ENCODE data around the gene RAB6B. TPM values are rescaled to one million over a fixed set of nuclear protein-coding genes. Genes with fewer than 3 reads are reported as not detected.

Gene RAB6B
- total and polyA plus RNA-seq, 4 experiments from 2014 or later: 0.34 to 1.8 (median 0.46) TPM

DNA sequence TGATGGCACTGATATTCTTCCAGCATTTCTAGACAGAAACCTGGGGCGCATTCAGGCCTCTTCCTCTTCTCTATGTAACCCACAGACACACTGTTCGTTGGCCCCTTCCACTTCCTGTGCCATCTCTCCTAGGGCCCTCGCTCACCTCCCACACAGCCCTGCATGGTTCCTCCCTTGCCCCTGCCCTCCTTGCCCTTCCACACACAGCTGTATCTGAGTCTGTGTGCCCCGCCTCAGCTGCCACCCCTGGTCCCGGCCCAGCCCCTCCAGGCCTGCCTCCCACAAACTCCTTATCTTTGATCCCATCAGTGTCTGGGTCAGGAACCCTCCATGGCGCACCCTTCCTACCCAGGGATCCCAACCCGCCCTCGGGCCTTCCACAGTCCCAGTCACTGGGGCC is 37.9 kb downstream of the RAB6B start:
- H3K4me3 Mint-ChIP-seq: no peak overlapping the region
- H3K36me3 Mint-ChIP-seq: no peaks in the 10 kb centered on the region
- Histone ChIP-seq H3K4me1 (ENCODE audit: insufficient read depth, low read length) (no peaks in the 10 kb centered on the region), H3K9me3 (ENCODE audit: control insufficient read depth in 1 of 2, low read length in 2 of 2) (no peaks in the 10 kb centered on the region), H3K36me3 (ENCODE audit: insufficient read depth, low read length) (no peaks in the 10 kb centered on the region), H3K27ac (ENCODE audit: low read depth, low read length) (no peak overlapping the region), H3K27me3 (ENCODE audit: insufficient read depth, low read length) (no peaks in the 10 kb centered on the region), H3K4me3 (ENCODE audit: low read length in 2 of 2) (no peak overlapping the region)
- H3K4me1 Mint-ChIP-seq: peaks cover 0 to 7% (median 0%) of the 10 kb centered on the region in 4 donors
- ChIA-PET CTCF (ENCODE audit: partially characterized antibody) (no interaction called here), POLR2A (ENCODE audit: partially characterized antibody) (no interaction called here)
- intact Hi-C loops (cut with micrococcal nuclease): no loop called here
- DNase-seq: no peak
- H3K9me3 Mint-ChIP-seq: no peaks in the 10 kb centered on the region
- peak overlapping the region in 2 of 7 donors; percentile 48 to 54 for H3K27ac Mint-ChIP-seq
- peaks cover 0 to 3% of the 10 kb centered on the region in 2 donors for H3K27me3 Mint-ChIP-seq

DNA sequence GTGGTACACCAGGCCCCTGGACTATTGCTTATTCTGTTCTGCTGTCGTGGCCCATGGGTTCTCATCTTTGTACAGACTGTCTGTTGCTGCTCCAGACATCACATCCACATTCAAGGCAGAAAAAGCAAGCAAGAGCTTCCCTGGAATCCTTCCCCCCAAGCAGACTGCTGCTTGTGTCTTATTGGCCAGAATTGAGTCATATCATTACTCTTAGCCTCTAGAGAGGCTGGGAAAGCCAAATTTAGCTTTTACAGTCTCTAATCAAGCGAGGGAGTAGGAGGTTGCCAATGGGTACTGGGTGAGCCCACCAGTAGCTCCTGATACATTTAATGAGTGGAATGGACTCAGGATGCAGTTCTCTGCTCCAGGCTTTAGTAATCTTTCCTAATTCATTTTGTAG is 39.4 kb downstream of the RAB6B start:
- Mint-ChIP-seq H3K9me3 (no peaks in the 10 kb centered on the region), H3K4me3 (no peak overlapping the region), H3K36me3 (no peaks in the 10 kb centered on the region), H3K27me3 (no peaks in the 10 kb centered on the region), H3K4me1 (peaks cover 0 to 7% (median 1%) of the 10 kb centered on the region in 4 donors), H3K27ac (no peak overlapping the region)
- H3K27me3 ChIP-seq (ENCODE audit: insufficient read depth, low read length): no peaks in the 10 kb centered on the region
- intact Hi-C loops (cut with micrococcal nuclease): no loop called here
- no peak overlapping the region for H3K27ac ChIP-seq (ENCODE audit: low read depth, low read length)
- CTCF ChIA-PET (ENCODE audit: partially characterized antibody): no interaction called here
- no peaks in the 10 kb centered on the region for H3K9me3 ChIP-seq (ENCODE audit: control insufficient read depth in 1 of 2, low read length in 2 of 2)
- DNase-seq: no peak
- H3K4me1 ChIP-seq (ENCODE audit: insufficient read depth, low read length): no peaks in the 10 kb centered on the region
- H3K4me3 ChIP-seq (ENCODE audit: low read length in 2 of 2): no peak overlapping the region
- H3K36me3 ChIP-seq (ENCODE audit: insufficient read depth, low read length): no peaks in the 10 kb centered on the region
- POLR2A ChIA-PET (ENCODE audit: partially characterized antibody): no interaction called here

DNA sequence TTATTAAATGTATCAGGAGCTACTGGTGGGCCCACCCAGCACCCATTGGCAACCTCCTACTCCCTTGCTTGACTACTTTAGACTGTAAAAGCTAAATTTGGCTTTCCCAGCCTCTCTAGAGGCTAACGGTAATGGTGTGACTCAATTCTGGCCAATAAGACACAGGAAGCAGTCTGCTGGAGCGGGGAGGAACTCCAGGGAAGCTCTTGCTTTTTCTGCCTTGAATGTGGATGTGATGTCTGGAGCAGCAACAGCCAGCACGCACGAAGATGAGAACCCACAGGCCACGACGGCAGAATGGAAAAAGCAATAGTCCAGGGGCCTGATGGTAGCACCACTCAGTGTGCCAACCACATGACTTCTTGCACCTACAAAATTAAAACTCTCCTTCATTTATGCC is 39.9 kb downstream of the RAB6B start:
- no peak overlapping the region for H3K27ac ChIP-seq (ENCODE audit: low read depth, low read length)
- CTCF ChIA-PET (ENCODE audit: partially characterized antibody): no interaction called here
- H3K4me1 ChIP-seq (ENCODE audit: insufficient read depth, low read length): no peaks in the 10 kb centered on the region
- no peak overlapping the region for H3K4me3 Mint-ChIP-seq
- H3K36me3 Mint-ChIP-seq: no peaks in the 10 kb centered on the region
- no peaks in the 10 kb centered on the region for H3K9me3 Mint-ChIP-seq
- no peak overlapping the region for H3K4me3 ChIP-seq (ENCODE audit: low read length in 2 of 2)
- no peaks in the 10 kb centered on the region for H3K27me3 Mint-ChIP-seq
- H3K36me3 ChIP-seq (ENCODE audit: insufficient read depth, low read length): no peaks in the 10 kb centered on the region
- peaks cover 0 to 7% (median 2%) of the 10 kb centered on the region in 4 donors for H3K4me1 Mint-ChIP-seq
- DNase-seq: no peak
- POLR2A ChIA-PET (ENCODE audit: partially characterized antibody): no interaction called here
- intact Hi-C loops (cut with micrococcal nuclease): no loop called here
- H3K27me3 ChIP-seq (ENCODE audit: insufficient read depth, low read length): no peaks in the 10 kb centered on the region
- H3K9me3 ChIP-seq (ENCODE audit: control insufficient read depth in 1 of 2, low read length in 2 of 2): no peaks in the 10 kb centered on the region
- no peak overlapping the region for H3K27ac Mint-ChIP-seq

DNA sequence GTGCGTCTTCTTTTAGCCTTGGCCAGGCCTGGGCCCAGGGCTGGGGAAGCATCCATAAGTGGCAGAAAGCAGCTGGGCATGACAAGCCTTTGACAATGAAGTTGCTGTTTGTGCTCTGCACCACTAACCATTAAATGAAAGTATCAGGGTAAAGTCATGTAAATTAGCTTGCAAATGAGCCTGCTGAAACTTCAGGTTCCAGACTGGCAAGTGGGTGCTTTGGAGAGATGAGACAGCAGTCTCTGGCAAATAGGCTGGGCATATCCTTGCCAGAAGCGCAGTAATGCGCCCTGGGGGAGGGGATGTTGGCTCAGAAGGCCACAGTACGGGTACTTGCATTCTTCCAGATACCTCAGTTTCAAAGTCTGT is 40.7 kb downstream of the RAB6B start:
- Mint-ChIP-seq H3K27me3 (no peaks in the 10 kb centered on the region), H3K27ac (no peak overlapping the region), H3K4me1 (peaks cover 0 to 7% (median 2%) of the 10 kb centered on the region in 4 donors), H3K9me3 (no peaks in the 10 kb centered on the region), H3K36me3 (no peaks in the 10 kb centered on the region), H3K4me3 (no peak overlapping the region)
- Histone ChIP-seq H3K4me3 (ENCODE audit: low read length in 2 of 2) (no peak overlapping the region), H3K27ac (ENCODE audit: low read depth, low read length) (no peak overlapping the region), H3K9me3 (ENCODE audit: control insufficient read depth in 1 of 2, low read length in 2 of 2) (no peaks in the 10 kb centered on the region), H3K36me3 (ENCODE audit: insufficient read depth, low read length) (no peaks in the 10 kb centered on the region), H3K27me3 (ENCODE audit: insufficient read depth, low read length) (no peaks in the 10 kb centered on the region), H3K4me1 (ENCODE audit: insufficient read depth, low read length) (no peaks in the 10 kb centered on the region)
- intact Hi-C loops (cut with micrococcal nuclease): no loop called here
- ChIA-PET CTCF (ENCODE audit: partially characterized antibody) (no interaction called here), POLR2A (ENCODE audit: partially characterized antibody) (no interaction called here)
- no peak for DNase-seq

- ChIA-PET CTCF (ENCODE audit: partially characterized antibody) (no interaction called here), POLR2A (ENCODE audit: partially characterized antibody) (no interaction called here)
- H3K9me3 ChIP-seq (ENCODE audit: control insufficient read depth in 1 of 2, low read length in 2 of 2): no peaks in the 10 kb centered on the region
- intact Hi-C loops (cut with micrococcal nuclease): no loop called here
- Mint-ChIP-seq H3K4me3 (no peak overlapping the region), H3K27me3 (no peaks in the 10 kb centered on the region), H3K9me3 (no peaks in the 10 kb centered on the region), H3K27ac (no peak overlapping the region), H3K4me1 (peaks cover 0 to 7% (median 2%) of the 10 kb centered on the region in 4 donors), H3K36me3 (no peaks in the 10 kb centered on the region)
- H3K36me3 ChIP-seq (ENCODE audit: insufficient read depth, low read length): no peaks in the 10 kb centered on the region
- H3K4me3 ChIP-seq (ENCODE audit: low read length in 2 of 2): no peak overlapping the region
- DNase-seq: no peak
- no peaks in the 10 kb centered on the region for H3K4me1 ChIP-seq (ENCODE audit: insufficient read depth, low read length)
- H3K27me3 ChIP-seq (ENCODE audit: insufficient read depth, low read length): no peaks in the 10 kb centered on the region
- no peak overlapping the region for H3K27ac ChIP-seq (ENCODE audit: low read depth, low read length)
Observed at GRCh38 chr3:133854264-133855001, 41.2 kb downstream of the RAB6B start.

- Mint-ChIP-seq H3K27me3 (peaks cover 1% of the 10 kb centered on the region in 2 donors), H3K27ac (no peak overlapping the region), H3K4me1 (peaks cover 0 to 7% (median 2%) of the 10 kb centered on the region in 4 donors), H3K36me3 (no peaks in the 10 kb centered on the region), H3K9me3 (no peaks in the 10 kb centered on the region), H3K4me3 (no peak overlapping the region)
- Histone ChIP-seq H3K4me1 (ENCODE audit: insufficient read depth, low read length) (no peaks in the 10 kb centered on the region), H3K9me3 (ENCODE audit: control insufficient read depth in 1 of 2, low read length in 2 of 2) (no peaks in the 10 kb centered on the region), H3K36me3 (ENCODE audit: insufficient read depth, low read length) (no peaks in the 10 kb centered on the region), H3K27me3 (ENCODE audit: insufficient read depth, low read length) (no peaks in the 10 kb centered on the region), H3K27ac (ENCODE audit: low read depth, low read length) (no peak overlapping the region), H3K4me3 (ENCODE audit: low read length in 2 of 2) (no peak overlapping the region)
- intact Hi-C loops (cut with micrococcal nuclease): no loop called here
- POLR2A ChIA-PET (ENCODE audit: partially characterized antibody): no interaction called here
- CTCF ChIA-PET (ENCODE audit: partially characterized antibody): no interaction called here
- no peak for DNase-seq
Observed at GRCh38 chr3:133853925-133854227, 41.8 kb downstream of the RAB6B start.

DNA sequence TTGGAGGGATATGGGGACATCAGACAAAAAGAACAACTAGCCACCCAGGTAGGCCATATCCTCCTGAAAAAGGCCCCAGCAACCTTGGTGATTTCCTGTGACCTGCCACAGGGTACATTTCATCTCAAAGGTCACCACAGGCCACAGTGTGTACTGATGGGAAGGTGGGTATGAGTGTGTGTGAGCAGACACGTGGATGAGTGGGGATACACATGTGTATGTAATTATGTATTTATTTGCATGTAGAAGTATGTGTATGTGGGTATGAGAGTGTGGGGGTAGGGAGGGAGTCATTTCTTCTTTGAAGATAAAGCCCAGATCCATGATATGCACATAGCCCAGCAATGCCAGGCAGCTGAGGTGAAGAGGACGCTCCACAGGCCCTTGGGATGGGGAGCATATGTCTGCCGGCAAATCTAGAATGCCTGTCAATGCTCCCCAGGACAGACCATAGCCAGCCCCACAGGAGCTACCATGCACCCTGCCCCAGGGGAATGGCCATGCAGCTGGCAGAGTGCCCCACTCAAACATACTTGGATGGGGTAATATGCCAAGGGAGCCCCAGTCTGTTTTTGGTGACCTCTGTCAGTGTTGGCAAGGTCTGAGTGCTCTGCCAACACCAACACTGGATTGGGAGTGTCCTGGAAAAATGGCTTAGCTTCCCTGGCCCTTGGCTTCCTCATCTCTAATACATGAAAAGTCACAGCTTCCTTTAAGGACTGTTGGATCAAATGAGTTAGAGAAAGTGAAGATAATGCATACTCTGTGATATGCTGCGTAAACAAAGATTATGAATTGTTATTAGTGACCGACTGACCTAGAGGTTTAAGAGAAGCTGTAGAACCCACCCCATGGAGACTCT is 42.4 kb downstream of the RAB6B start:
- no peaks in the 10 kb centered on the region for H3K36me3 Mint-ChIP-seq
- no peak overlapping the region for H3K27ac ChIP-seq (ENCODE audit: low read depth, low read length)
- H3K4me1 ChIP-seq (ENCODE audit: insufficient read depth, low read length): no peaks in the 10 kb centered on the region
- intact Hi-C loops (cut with micrococcal nuclease): no loop called here
- ChIA-PET POLR2A (ENCODE audit: partially characterized antibody) (no interaction called here), CTCF (ENCODE audit: partially characterized antibody) (no interaction called here)
- H3K36me3 ChIP-seq (ENCODE audit: insufficient read depth, low read length): no peaks in the 10 kb centered on the region
- H3K27me3 ChIP-seq (ENCODE audit: insufficient read depth, low read length): no peaks in the 10 kb centered on the region
- H3K4me1 Mint-ChIP-seq: peaks cover 0 to 7% (median 2%) of the 10 kb centered on the region in 4 donors
- no peaks in the 10 kb centered on the region for H3K9me3 ChIP-seq (ENCODE audit: control insufficient read depth in 1 of 2, low read length in 2 of 2)
- no peak overlapping the region for H3K4me3 Mint-ChIP-seq
- DNase-seq: no peak
- H3K27me3 Mint-ChIP-seq: peaks cover 1% of the 10 kb centered on the region in 2 donors
- H3K9me3 Mint-ChIP-seq: no peaks in the 10 kb centered on the region
- no peak overlapping the region for H3K4me3 ChIP-seq (ENCODE audit: low read length in 2 of 2)
- no peak overlapping the region for H3K27ac Mint-ChIP-seq
